ENCODE data around the gene FAM180B.

- TF ChIP-seq CTCF (IDR thresholded peaks at IDR 0.05) (no peak), POLR2A (IDR thresholded peaks at IDR 0.05) (no peak)
Measured at GRCh38 chr11:47628026-47628425, 41.5 kb downstream of the FAM180B start.

Data from heart left ventricle (tissue), 13 donors.